GM21515 (cell line): ENCODE measurements around the gene RAP1GDS1.
"Not testable (repeated sequence)": the region's sequence is repeated elsewhere in the genome, so short reads cannot be mapped to it uniquely, and the experiment has no call there.

Experiments used
- ATAC-seq: cut with Tn5 transposase; IDR thresholded peaks from one replicate; pipeline ENCODE4 v1.9.1; 2021; ENCODE audit not compliant: unreplicated experiment

The RAP1GDS1 gene

DNA sequence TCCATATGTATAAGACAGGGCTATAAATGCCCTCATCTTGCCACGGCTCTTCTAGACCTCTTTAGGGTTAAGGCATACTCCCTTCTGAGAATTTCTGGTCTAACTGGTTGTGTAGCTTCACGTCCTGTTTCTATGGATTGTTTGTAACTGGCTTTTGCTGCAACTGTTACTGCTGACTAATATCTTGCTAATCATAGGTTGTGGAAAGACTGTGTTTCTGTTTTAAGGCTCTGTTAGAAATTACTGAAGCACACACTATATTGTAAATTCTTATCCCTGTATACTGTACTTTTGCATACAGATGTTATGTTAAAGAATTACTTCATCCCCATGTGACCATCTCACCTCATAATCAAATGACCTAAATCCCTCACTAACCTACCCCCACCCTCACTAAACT is 218.4 kb downstream of the RAP1GDS1 start:
- ATAC-seq, result not testable (repeated sequence)

GRCh38 chr4:98480535-98480934 is 219.4 kb downstream of the RAP1GDS1 start:
- no peak for ATAC-seq

GRCh38 chr4:98481167-98481566 is 220.0 kb downstream of the RAP1GDS1 start:
- ATAC-seq, result no peak

DNA sequence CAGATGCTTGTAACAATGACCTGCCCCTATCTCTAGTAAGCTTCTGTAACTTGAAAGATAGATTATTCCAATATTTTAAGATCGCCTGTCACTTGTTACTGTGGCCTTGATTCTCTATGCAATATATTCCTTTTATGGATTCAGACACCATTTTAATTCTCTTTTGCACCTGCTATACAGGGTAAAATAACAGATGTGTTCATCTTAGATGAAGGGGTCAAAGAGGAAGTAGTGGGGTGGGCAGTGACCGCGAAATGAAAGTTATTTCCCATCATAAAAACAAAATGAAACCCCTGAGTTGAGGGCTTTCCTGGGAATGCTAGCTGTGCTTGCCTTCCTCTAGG is 221.3 kb downstream of the RAP1GDS1 start:
- ATAC-seq, result peak; percentile 8

DNA sequence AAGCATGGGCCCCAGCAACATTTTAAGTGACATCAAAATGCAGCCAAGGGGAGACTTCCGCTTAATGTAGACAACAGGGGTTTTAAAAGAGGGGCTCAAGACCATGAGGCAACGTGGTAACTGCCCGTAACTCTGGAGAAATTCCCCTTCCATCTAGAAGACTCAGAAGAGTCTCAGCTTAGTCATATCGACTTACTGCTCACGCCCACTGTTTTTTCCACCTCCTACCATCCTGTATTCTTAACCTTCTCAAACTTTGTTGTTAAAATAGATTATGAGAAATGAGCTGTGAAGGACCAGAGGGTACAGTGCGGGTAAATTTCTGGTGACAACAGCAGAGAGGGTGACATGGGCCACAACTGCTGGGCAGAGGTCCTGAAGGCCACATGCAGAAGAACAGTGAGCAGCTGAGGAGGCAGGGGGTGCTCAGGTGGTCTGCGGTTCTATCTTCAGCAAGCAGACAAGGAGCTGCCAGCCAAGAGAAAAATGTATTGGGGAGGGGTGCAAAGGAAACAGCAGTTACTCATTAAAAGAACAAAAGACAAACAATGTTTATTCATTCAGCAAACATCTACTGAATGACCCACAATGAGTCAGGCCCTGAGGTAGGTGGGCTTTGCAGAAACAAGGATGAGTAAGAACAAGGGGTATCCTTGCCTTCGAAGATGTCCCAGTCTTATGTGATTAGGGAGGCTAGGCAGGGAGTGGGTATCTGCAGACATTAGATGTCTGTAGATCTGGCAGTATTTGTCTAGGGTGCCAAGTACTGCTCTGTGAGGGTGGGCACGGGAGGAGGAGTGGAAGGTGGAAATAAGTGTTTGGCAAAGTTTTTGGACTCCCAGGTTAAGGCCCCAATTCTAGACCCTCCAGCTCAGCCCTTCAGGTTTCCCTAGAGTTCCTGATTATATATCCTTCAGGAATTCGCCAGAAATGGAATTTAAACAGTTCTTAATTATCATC is 221.9 kb downstream of the RAP1GDS1 start:
- ATAC-seq, result peak; percentile 87

- ATAC-seq, result no peak
Measured at GRCh38 chr4:98484031-98484430, 222.8 kb downstream of the RAP1GDS1 start.

- ATAC-seq, result no peak
Measured at GRCh38 chr4:98485816-98486345, 224.7 kb downstream of the RAP1GDS1 start.

DNA sequence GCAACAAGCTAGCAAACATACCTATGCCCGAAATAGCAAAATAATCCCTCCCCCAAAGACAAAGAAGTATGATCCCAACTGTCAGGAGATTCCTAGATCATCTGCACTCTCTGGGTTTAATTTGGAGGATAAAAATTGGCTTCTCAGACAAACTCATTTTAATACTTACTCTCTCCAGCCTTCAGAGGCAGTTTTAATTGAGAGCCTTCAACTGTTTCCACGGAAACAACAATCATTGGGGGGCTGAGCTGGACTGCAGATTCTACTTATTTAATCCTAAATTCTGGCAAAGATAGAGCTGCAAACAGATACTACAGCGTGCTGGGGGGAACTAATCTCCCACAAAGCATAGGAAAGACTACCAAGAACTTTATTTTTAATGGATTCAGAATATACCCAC is 229.1 kb downstream of the RAP1GDS1 start:
- ATAC-seq, result no peak

DNA sequence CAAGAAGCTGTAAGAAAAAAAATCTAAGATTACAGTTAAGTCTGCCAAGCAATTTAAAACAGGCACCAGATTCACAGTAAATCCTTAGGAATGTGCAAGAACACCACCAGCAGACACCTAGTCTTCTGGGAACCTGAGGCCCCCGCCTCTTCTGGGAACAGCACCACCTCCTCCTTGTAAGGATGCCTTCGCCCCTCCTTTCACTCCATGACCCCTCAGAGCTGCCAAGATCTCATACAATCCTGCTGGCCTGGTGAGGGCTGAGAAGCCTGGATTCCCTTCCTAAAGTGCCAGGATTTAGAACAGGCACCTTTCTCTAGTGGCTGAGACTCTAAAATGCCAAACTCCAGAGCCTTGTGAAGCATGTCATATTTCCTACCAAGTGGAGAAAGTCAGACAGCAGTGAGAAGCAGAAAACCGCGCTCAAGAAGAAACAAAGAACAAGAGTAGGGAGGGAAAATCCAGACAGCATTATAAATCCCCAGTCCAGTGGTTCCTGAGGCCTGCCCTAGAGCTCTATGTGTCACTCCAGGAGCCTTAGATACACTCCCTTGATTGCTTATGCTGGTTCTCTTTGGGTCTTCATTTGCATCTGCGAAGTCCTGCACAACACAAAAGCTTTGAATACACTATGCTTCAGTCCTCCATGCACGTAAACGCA is 230.8 kb downstream of the RAP1GDS1 start:
- ATAC-seq, result no peak

DNA sequence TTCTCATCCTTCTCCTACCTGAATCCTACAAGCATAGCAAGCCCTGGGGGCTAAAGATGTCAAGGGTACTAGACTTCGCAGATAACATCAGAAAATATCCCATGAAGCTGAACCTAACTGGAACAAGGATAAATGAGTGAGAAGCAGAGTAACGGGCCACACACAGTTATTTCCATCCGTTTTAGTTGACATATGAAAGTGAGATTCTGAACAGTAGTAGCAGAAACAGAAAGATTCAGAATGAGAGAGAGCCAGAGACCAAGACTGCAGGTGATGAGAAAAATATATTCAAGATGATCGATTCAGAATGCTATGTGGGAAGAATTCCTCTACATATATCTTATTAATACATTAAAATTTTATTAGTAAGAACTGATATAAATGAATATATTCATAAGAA is 232.1 kb downstream of the RAP1GDS1 start:
- peak; percentile 86 for ATAC-seq
